Measurements from ENCODE around the gene IQSEC1.

The IQSEC1 gene

GRCh38 chr3:12891985-12892839 lies 181.0 kb downstream of the IQSEC1 start:
- intact Hi-C loops (cut with DNase I; ENCODE audit: low total_unique reads), result loop anchor here (2.0 to 10.0 kb wide), 2 partner anchors 25 to 93 kb away; no protein-coding TSS in a partner anchor
- peak overlapping the region in 1 of 2 donors; percentile 40 for H3K4me3 ChIP-seq
- DNase-seq, result peak in 1 of 2 donors; percentile 49

GRCh38 chr3:12891391-12891984 lies 181.7 kb downstream of the IQSEC1 start:
- Histone ChIP-seq H3K9me3 (no peaks in the 10 kb centered on the region), H3K36me3 (no peaks in the 10 kb centered on the region), H3K4me3 (peak overlapping the region in 1 of 2 donors; percentile 40), H3K4me1 (peaks cover 5 to 31% (median 21%) of the 10 kb centered on the region in 4 donors), H3K27ac (peak overlapping the region; percentile 39 to 47), H3K27me3 (no peaks in the 10 kb centered on the region)
- intact Hi-C loops (cut with DNase I; ENCODE audit: low total_unique reads), result loop anchor here (10.0 kb wide), 1 partner anchor 93 kb away; no protein-coding TSS in a partner anchor
- DNase-seq, result no peak
- TF ChIP-seq CTCF (IDR thresholded peaks at IDR 0.05), result no peak

More at GRCh38 chr3:12891985-12892839, 181.0 kb downstream of the IQSEC1 start:
- Histone ChIP-seq H3K4me1 (peaks cover 5 to 38% (median 23%) of the 10 kb centered on the region in 4 donors), H3K36me3 (no peaks in the 10 kb centered on the region), H3K27me3 (no peaks in the 10 kb centered on the region), H3K27ac (peak overlapping the region; percentile 39 to 47), H3K9me3 (no peaks in the 10 kb centered on the region)
- peak; percentile 90 to 94 for TF ChIP-seq CTCF (IDR thresholded peaks at IDR 0.05)

GRCh38 chr3:12890610-12891390 lies 182.4 kb downstream of the IQSEC1 start:
- TF ChIP-seq CTCF (IDR thresholded peaks at IDR 0.05), result peak in 1 of 2 experiments; percentile 22
- H3K4me3 ChIP-seq, result no peak overlapping the region
- H3K4me1 ChIP-seq, result peaks cover 5 to 24% (median 14%) of the 10 kb centered on the region in 4 donors
- intact Hi-C loops (cut with DNase I; ENCODE audit: low total_unique reads), result loop anchor here (10.0 kb wide), 1 partner anchor 94 kb away; no protein-coding TSS in a partner anchor
- no peak for DNase-seq
- H3K27ac ChIP-seq, result peak overlapping the region; percentile 39 to 47
- H3K27me3 ChIP-seq, result no peaks in the 10 kb centered on the region
- no peaks in the 10 kb centered on the region for H3K36me3 ChIP-seq
- no peaks in the 10 kb centered on the region for H3K9me3 ChIP-seq

- Histone ChIP-seq H3K4me1 (peaks cover 0 to 23% (median 14%) of the 10 kb centered on the region in 4 donors), H3K27ac (no peak overlapping the region), H3K36me3 (no peaks in the 10 kb centered on the region), H3K27me3 (no peaks in the 10 kb centered on the region), H3K9me3 (no peaks in the 10 kb centered on the region), H3K4me3 (no peak overlapping the region)
- TF ChIP-seq CTCF (IDR thresholded peaks at IDR 0.05), result no peak
- DNase-seq, result no peak
- intact Hi-C loops (cut with DNase I; ENCODE audit: low total_unique reads), result no loop called here
Observed at GRCh38 chr3:12886736-12887135, 186.5 kb downstream of the IQSEC1 start.

- no peak overlapping the region for H3K4me3 ChIP-seq
- no peaks in the 10 kb centered on the region for H3K27me3 ChIP-seq
- peaks cover 0 to 18% (median 9%) of the 10 kb centered on the region in 4 donors for H3K4me1 ChIP-seq
- no peak for TF ChIP-seq CTCF (IDR thresholded peaks at IDR 0.05)
- intact Hi-C loops (cut with DNase I; ENCODE audit: low total_unique reads), result no loop called here
- no peaks in the 10 kb centered on the region for H3K9me3 ChIP-seq
- no peaks in the 10 kb centered on the region for H3K36me3 ChIP-seq
- DNase-seq, result no peak
- H3K27ac ChIP-seq, result no peak overlapping the region
Observed at GRCh38 chr3:12886106-12886679, 187.0 kb downstream of the IQSEC1 start.
